ENCODE data around the gene HIGD1A.

- TF ChIP-seq CTCF (IDR thresholded peaks at IDR 0.05) (no peak), POLR2A (IDR thresholded peaks at IDR 0.05) (no peak)
These were observed 3.6 kb upstream of the HIGD1A start for GRCh38 chr3:42807929-42808328.

All from thyroid gland (tissue), 4 donors.